SH-SY5Y (cell line): Measurements from ENCODE around the gene CLEC2A.

ENCODE experiments used
- GATA2 ChIP-seq: IDR thresholded peaks from 2 replicates; pipeline ENCODE4 v1.6.1; 2011; ENCODE audit warnings: mild to moderate bottlenecking, low read depth, low read length
- GATA3 ChIP-seq: IDR thresholded peaks from 2 replicates; pipeline ENCODE4 v1.6.1; 2011; ENCODE audit warnings: low read depth, mild to moderate bottlenecking, low read length, moderate library complexity

The CLEC2A gene

DNA sequence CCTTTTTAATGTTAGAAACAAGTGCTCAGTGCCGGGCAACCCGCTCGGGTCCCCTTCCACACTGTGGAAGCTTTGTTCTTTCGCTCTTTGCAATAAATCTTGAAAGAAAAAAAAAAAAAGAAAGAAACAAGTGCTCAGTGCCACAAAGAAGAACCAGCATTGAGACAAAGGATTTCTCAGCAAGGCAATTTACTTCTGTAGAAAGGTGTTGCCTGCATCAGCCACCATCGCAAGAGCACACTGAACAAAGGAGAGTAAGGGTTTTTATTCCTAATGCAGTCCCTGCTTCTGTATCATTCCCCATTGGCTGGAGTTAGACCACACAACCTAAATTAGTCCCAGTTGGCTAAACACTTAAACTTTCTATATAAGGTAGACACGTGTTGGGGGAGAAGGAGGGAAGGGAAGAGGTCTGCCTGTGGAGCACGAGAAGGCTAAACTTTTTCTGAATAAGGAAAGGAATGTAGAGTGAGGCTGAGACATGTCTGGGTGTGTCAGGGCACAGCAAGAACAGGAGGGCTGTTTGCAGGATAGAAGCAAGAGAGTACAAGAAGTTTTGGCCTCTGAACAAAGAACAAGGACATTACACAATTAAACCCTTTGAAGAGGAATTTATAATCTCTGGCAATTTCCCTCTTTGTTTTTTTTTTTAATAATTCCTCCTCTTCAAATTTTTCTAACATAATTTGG lies 29.5 kb downstream of the CLEC2A start:
- TF ChIP-seq GATA2: no peak
- TF ChIP-seq GATA3: no peak

DNA sequence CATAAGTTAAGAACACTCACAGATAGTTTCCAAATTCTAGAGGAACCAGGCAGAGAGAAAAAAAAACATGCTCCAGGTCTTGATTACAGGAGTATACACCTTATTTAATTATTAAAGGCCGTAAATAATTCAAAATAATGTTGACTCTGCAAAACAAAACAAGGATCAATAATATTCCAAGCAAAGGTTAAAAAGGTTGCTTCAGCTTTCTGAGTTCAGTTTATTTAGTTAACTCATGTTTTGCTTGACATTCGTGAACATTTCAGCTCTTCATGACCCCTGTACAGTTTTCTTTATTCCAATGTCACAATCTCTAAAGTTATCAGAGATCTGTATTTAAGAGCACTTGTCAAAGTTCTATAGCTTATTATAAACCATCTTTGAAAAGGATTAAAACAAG lies 31.2 kb downstream of the CLEC2A start:
- TF ChIP-seq GATA2 (no peak), GATA3 (no peak)

DNA sequence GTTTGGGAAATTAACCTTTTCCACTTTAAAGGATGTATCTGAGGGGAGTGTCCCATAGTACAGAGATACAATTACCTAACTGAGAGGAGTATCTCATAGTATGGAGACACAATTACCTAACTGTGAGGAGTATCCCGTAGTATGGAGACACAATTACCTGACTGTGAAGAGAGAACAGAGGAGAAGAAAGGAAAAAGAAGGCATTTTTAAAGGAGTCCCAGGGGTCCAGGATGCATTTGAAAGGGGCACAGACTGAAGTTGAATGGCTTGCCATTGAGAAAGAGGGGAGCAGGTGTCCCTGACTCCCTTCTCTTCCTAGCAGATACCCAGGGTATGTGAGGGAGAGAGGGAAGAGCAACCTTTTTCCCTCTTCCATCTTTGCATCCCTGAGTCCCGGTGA lies 33.0 kb downstream of the CLEC2A start:
- no peak for TF ChIP-seq GATA2
- no peak for TF ChIP-seq GATA3

DNA sequence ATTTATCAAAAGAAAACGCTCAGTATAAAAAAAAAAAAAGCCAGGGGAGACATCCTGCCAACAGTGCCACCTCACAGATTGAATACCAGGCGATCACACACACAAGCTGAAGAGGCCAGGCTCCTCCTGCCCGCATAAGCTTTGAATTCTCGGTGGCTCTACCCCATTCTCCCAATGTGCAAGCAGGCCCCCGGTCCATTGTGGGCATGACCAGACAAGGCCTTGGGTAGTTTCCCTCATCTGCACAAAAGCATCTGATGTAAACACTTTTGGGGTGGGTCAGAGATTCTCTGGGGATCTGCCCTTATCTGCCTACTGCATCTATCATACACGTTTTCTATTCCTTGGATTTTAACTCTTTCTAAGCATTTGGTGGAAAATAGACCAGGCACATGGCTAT lies 34.6 kb downstream of the CLEC2A start:
- TF ChIP-seq GATA3: no peak
- no peak for TF ChIP-seq GATA2

DNA sequence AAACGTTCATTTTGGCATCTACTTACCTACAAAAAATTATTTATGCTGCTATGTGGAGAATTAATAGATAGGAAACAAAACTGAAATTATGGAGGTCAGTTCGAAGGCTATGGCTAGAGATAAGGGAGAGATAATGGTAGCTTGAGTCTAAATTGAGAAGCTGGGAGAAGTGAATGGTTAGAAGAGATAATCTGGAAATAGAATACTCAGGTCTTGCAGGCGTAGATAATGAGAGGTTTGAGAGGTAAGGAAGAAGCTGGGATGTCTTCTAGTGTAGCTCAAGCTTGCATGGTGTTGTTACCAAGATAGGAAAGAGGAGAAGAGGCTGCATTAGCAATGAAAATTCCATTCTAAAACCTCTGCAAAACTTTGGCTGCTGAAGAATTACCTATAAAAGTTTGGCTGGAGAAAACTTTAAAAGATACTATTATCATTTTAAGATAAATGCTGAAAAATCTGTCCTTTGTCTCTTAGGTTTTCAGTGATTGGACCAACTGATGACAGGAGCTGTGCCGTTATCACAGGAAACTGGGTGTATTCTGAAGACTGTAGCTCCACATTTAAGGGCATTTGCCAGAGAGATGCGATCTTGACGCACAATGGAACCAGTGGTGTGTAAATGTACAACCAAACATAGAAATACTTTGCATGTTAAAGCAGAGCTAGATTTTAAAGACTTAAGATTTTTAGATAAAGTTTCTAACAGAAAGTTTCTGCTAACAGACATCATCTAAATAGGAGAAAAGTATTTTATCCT lies 36.8 kb downstream of the CLEC2A start:
- no peak for TF ChIP-seq GATA3
- TF ChIP-seq GATA2: no peak

DNA sequence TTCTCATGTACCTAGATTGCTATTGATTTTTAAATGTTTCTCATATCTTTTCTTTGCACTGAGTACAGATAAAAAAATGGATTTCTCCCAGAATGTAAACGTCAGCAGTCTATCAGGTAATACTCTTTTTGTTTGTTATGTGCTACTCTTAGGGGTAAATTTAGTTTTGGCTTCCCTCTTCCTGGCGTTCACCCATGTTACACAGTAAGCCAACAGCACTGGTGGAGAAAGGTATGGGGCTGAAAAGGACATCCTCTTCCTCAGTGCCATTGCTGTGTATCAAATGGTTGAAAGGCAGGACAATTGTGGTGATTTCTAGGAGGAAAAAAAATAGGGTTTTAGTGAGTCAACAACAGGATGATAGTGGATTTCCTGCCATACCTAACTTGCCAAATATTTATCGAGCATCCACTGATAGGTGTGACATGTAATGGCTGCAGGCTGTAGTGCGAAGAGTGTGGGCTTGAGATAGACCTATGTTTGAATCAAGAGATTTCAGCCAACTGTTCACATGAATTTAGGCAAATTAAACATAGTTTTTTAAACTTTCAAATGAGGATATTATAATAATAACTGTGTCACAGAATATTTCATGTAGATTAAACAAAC lies 43.4 kb downstream of the CLEC2A start:
- TF ChIP-seq GATA3 (no peak), GATA2 (no peak)

DNA sequence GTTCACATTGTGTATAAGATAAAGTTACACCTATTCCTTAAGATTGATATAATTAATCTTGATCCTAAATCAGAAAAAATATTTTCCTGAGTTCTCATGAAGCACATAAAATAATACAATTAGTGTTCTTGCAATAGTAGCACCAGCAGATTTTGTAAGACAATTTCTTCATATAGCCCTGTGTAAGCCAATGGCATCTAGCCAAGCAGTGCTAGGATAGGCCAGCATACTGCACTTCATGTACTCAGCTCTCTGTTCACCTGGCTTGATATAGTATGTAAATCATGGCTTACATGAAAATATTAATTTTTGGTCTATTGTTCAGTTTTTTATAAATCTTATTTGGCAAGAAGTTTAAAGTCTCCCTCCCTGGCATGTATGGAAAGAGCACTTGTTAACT lies 49.0 kb downstream of the CLEC2A start:
- TF ChIP-seq GATA2: no peak
- TF ChIP-seq GATA3: no peak

DNA sequence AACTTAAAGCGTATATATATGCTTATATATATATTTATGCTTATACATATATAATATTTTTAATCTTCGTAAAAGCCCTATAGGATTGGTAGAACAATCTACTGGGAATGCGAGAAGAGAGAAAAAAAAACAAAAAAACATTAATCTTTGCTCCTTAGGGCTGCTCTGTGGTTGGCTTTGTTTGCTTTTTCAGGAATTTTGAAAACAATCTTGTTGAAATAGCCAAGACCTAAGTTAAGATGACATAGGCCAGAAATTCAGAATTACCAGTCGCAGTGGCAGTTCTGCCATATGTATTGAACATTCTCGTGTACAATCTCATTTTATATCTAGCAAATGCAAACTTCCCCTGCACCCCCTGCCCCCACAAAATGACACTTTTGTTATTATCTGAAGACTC lies 50.2 kb downstream of the CLEC2A start:
- TF ChIP-seq GATA2: no peak
- no peak for TF ChIP-seq GATA3

DNA sequence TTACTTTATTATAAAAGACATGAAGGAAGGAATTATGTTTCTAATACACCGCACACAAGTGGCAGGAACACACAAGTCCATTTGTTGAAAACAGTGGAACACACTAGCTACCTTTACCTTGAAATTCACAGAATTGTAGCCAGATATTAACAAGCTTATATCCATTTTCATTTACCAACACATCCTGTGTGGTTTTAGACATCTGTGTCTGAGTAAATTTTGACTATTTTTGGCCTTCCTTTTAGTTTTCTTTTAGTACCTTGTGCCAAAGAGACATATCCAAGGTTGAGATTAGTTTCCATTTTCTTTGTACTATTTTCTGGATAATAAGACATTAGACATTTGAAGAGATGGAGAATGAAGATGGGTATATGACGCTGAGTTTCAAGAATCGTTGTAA lies 50.9 kb downstream of the CLEC2A start, which contains the start of gene KLRF2:
KLRF2 (plus strand) TSS at position 244 of the 400 bp plus-strand sequence; CDS start at position 351, 107 bp downstream.
- no peak for TF ChIP-seq GATA3
- TF ChIP-seq GATA2: no peak

DNA sequence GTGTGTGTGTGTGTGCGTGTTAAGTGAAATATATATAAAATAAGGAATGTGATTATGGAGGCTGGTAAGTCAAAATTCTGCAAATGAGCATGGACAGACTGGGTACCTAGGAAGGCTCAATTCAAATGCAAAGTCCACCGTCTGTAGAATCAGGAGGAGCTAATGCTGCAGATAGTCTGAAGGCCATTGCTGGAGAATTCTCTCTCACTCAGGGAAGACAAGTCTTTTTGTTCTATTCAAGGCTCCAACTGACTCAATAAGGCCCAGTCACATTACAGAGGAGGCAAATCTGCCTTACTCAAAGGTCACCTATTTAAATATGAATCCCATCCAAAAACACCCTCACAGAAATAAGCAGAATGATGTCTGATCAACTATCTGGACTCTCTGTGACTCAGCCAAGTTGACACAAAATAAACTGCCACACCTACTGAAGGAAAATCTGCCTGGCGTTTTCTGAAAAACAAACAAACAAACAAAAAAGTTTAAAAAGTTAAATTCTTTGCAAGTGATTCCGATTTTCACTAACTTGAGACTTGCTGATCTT lies 51.6 kb downstream of the CLEC2A start:
- no peak for TF ChIP-seq GATA3
- no peak for TF ChIP-seq GATA2

DNA sequence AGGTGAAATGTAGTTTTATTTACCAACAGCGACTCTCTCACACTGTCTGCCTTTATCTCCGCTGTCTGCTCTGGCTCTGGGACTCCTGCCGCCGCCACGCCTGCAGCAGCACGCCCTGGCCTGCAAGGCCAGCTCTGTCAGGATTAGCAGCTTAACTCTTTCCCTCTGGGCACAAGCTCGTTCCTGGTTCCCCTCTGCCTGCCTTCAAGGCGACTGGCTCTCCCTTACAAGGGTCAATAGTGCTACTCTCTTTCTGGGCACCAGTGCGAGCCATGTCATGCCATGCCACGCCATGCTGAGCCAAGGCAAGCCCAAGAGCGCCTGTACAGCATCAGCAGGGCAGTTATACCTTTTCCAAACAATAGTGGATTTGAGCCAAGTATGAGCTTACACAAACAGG lies 59.4 kb downstream of the CLEC2A start:
- TF ChIP-seq GATA3 (no peak), GATA2 (no peak)

DNA sequence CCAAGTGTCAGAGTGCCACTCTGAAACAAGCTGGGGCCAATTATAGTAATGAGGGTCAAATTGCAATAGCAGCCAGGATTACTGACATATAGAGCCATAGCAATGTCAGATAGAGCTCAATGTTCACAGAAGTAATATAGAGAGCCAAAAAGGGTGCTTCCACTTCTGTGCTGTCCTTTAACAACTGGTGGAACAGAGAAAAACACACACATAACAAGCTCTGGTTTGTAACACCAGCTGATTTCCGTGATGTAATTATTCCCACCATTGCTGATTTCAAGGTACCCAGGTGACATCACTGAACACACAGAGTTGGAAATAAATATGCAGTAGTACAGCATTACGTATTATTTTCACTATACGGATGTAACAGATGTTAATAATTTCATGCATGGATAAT lies 60.0 kb downstream of the CLEC2A start:
- TF ChIP-seq GATA2 (no peak), GATA3 (no peak)

DNA sequence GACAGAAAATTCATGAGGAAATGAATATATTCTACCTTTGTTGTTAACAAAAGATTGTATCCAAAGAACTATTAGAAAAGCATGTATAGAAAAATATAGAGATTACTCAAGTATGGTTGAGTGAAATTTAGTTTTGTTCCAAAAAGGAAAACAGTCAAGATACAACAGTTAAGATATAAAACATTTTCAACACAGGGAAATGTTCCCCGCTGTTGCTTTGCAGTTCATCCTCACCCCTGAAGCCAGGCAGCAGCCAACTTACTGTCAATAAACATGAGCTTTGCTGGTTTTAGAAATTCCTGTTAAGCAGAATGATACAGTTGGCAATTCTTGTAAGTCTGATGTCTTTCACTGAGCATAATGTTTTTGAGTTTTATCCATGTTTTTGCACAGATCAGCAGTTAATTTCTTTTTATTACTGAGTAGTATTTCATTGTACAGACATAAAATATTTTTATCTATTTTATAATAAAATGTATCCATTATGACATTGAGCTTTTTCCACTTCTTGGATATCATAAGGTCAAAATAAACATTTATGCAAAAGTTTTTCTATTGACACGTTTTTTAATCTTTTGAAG lies 61.8 kb downstream of the CLEC2A start:
- TF ChIP-seq GATA3 (no peak), GATA2 (no peak)

DNA sequence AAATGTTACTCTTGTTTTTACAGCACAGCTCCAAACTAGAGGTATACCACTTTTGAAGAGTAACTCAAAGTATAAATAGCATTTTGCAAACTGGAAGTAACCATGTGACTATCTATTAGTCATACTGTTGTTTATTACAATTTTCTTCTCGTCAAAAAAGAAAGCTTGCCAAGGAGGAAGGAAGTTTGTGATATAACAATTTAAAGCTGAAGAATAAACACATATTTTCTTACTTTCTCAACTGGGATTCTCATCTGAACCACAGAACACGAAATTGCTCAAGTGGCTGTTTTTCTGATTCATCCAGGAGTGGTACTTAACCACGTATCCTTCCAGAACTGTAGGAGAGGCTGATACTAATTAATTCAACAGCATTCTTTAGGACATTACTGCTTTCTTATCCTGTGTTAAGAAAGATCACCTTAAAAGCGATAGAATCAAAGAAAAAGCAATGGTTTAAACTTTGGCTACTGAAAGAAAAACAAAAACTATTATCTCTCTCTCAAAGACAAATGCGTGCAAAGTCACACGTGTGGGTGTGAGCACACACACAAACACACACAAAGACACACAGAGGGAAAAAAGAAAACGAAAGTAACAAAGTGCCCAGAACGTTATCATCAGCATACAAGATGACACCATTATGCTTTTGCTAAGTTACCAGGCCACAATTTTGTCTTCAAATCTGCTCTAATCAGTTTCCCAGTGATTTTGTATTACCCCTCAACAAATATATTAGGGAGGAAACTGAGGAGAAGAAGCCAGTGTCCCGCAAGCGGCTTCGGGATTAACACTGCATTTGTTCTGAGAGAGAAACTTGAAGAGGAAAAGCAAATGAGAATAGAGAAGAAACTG lies 62.6 kb downstream of the CLEC2A start, which contains the start of gene CLEC2B:
CLEC2B (minus strand) TSS at position 48 of the 855 bp plus-strand sequence.
- no peak for TF ChIP-seq GATA2
- TF ChIP-seq GATA3: no peak
